ENCODE data around the gene LDHAL6B. TPM values are rescaled to one million over a fixed set of nuclear protein-coding genes. Genes with fewer than 3 reads are reported as not detected.

Gene LDHAL6B
- total and polyA plus RNA-seq, 9 of the 15 experiments (the other 6 are each of a cell fraction or from before 2014, with no cell fraction given) = not detected

GRCh38 chr15:59157396-59157795 lies 49.2 kb upstream of the LDHAL6B start (continued):
- TF ChIP-seq ZBTB12 (CRISPR knock-in tag; IDR thresholded peaks at IDR 0.05) (no peak), NELFE (IDR thresholded peaks at IDR 0.05; ENCODE audit: insufficient read depth, insufficient read length) (no peak)

GRCh38 chr15:59157840-59158700 lies 48.6 kb upstream of the LDHAL6B start:
- Histone ChIP-seq H3K79me2 (ENCODE audit: control insufficient read depth, insufficient read depth, low read length) (no peaks in the 10 kb centered on the region), H3K27me3 (ENCODE audit: control insufficient read depth in 2 of 2, insufficient read depth in 2 of 2, low read length in 2 of 2) (peaks cover 32 to 62% of the 10 kb centered on the region in 2 experiments), H3K4me2 (ENCODE audit: insufficient read depth, low read length) (no peak overlapping the region), H2AFZ (ENCODE audit: low read depth, low read length) (no peak overlapping the region), H4K20me1 (replicated peaks; ENCODE audit: control insufficient read depth, insufficient read depth, low read length) (0 out of 2 replicates have a peak, but pooled peaks cover 4% of the 10 kb centered on the region), H3K4me1 (replicated peaks in 1 of 2; ENCODE audit: control insufficient read depth in 2 of 2, insufficient read depth in 2 of 2, low read length in 2 of 2) (peaks cover 0 to 4% of the 10 kb centered on the region in 2 experiments; a peak in 1 of 5 replicates), H3K9ac (ENCODE audit: insufficient read depth in 1 of 2, low read depth in 2 of 2, low read length in 2 of 2) (no peak overlapping the region), H3K4me3 (no peak overlapping the region), H3K27ac (ENCODE audit: extremely low read depth, low read depth, low read length) (no peak overlapping the region), H3K9me1 (ENCODE audit: control insufficient read depth, insufficient read depth, low read length) (no peaks in the 10 kb centered on the region), H3K9me3 (replicated peaks; ENCODE audit: control insufficient read depth, insufficient read depth, low read depth, low read length) (no peaks in the 10 kb centered on the region; the same call in 1 of the 2 replicates), H3K36me3 (ENCODE audit: control insufficient read depth, insufficient read depth, low read length) (no peaks in the 10 kb centered on the region)
- ATAC-seq = no peak
- CTCF ChIA-PET (ENCODE audit: low intra/inter-chr PET ratio) = interaction anchor here (1.1 kb wide), 1 partner anchor 368 kb away, joined by 3 read pairs; no protein-coding TSS in a partner anchor
- POLR2A ChIA-PET = interaction anchor here (0.6 kb wide), 2 partner anchors 68 to 907 kb away, joined by 3 read pairs; no protein-coding TSS in a partner anchor
- WGBS (ENCODE audit: insufficient coverage, low coverage, missing lambda C conversion rate) = 3% methylated on average over 9 of the region's 9 CpGs
- in situ Hi-C loops (cut with MboI) = loop anchor here (10.0 kb wide), 1 partner anchor 933 kb away; no protein-coding TSS in a partner anchor
- intact Hi-C loops (cut with micrococcal nuclease) = no loop called here
- no TSS peak for BruUV-seq (replicated peaks)
- no peak for DNase-seq (ENCODE audit: extremely low read depth in 1 of 4, low spot score in 3 of 4)
- no peak for FAIRE-seq
- no peak for TF ChIP-seq ZNF444 (CRISPR knock-in tag; IDR thresholded peaks at IDR 0.05)
- no peak for TF ChIP-seq NCOA2 (IDR thresholded peaks at IDR 0.05; ENCODE audit: partially characterized antibody in 2 of 2)
- TF ChIP-seq HMBOX1 (IDR thresholded peaks at IDR 0.05) = no peak
- TF ChIP-seq HLTF (IDR thresholded peaks at IDR 0.05) = no peak
- TF ChIP-seq POLR2G (IDR thresholded peaks at IDR 0.05; ENCODE audit: low read depth, low read length) = no peak
- no peak for TF ChIP-seq SMC3 (conservative IDR thresholded peaks at IDR 0.05; ENCODE audit: insufficient read depth, low read depth, low read length)
- no peak for TF ChIP-seq ZNF57 (CRISPR knock-in tag; IDR thresholded peaks at IDR 0.05)
- TF ChIP-seq HBP1 (CRISPR knock-in tag; IDR thresholded peaks at IDR 0.05) = no peak
- TF ChIP-seq JUN (IDR thresholded peaks at IDR 0.05; ENCODE audit: borderline replicate concordance, low read depth, low read length) = no peak
- no peak for TF ChIP-seq JUN (CRISPR knock-in tag; IDR thresholded peaks at IDR 0.05; ENCODE audit: borderline replicate concordance)
- no peak for TF ChIP-seq E2F8 (IDR thresholded peaks at IDR 0.05; ENCODE audit: low read depth, partially characterized antibody)
